Glomerular visceral epithelial cell (primary cell): ENCODE data around the gene ZFR2.
"Not testable (repeated sequence)": the region's sequence is repeated elsewhere in the genome, so short reads cannot be mapped to it uniquely, and the experiment has no call there.

Experiments used
- DNase-seq: peaks from one replicate; pipeline ENCODE4 v3.0.0-alpha.2; 2016; ENCODE audit errors: extremely low spot score

ZFR2 gene

DNA sequence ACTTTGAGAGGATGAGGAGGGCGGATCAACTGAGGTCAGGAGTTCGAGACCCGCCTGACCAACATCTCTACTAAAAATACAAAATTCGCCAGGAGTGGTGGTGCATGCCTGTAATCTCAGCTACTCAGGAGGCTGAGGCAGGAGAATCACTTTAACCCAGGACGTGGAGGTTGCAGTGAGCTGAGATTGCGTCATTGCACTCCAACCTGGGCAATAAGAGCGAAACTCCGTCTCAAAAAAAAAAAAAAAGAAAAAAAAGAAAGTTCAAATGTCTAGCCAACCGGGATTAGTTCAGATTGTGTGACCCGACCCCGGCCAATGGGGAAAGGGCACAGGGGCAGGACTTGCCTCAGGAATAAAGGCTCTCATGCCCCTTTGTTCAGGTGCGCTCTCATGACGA lies 5.9 kb upstream of the ZFR2 start:
- DNase-seq, result not testable (repeated sequence)

DNA sequence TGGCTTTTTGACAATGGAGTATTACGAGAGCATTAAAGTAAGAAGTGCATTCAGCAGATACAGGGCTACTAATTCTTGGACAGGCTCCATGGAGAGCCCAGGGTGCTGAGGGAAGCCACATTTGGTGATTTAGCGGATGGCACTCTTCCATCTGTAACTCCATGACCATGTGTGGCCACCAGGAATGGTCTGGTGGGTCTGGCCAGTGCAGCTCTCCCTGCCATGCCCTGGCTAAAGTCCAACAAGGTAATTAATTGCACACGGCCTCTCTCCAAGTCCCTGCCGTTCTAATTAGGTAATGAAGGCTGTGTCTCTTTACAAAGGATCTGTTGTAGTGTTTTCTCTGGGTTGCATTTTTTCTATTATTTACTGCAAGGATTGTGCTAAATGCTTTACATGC lies 4.3 kb upstream of the ZFR2 start:
- no peak for DNase-seq

DNA sequence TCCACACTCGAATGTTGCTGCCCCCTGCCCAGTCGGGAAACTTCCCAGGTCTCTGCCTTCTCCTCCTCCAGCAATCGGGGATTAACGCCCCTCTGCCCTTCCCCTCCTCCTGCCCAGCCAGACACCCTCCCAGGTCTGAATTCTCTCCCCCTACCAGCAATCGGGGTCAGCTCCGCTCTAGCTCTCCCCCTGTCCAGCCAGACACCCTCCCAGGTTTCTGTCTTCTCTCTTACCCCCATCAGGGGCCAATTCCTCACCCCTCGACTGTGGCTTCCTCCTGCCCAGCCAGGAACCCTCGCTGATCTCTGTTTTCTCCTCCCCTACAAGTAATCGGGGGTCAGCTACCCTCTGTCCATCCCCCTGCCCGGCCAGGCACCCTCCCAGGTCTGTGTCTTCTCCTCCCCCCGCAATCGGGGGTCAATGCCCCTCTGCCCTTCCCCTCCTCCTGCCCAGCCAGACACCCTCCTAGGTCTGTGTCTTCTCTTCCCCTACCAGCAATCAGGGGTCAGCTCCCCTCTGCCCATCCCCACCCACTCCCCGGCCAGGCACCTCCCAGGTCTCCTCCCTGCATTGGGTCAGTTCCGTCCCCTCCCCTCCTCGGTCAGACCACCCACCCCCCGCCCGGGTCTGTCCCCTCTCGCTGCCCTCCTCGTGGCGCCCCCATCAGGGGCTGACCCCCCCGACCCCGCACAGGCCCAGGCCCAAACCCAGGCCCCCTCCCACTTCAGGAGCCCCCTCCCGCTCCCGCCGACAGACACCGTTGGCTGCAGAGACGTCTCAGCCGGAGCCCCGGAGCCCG lies 668 bp downstream of the ZFR2 start:
- no peak for DNase-seq

DNA sequence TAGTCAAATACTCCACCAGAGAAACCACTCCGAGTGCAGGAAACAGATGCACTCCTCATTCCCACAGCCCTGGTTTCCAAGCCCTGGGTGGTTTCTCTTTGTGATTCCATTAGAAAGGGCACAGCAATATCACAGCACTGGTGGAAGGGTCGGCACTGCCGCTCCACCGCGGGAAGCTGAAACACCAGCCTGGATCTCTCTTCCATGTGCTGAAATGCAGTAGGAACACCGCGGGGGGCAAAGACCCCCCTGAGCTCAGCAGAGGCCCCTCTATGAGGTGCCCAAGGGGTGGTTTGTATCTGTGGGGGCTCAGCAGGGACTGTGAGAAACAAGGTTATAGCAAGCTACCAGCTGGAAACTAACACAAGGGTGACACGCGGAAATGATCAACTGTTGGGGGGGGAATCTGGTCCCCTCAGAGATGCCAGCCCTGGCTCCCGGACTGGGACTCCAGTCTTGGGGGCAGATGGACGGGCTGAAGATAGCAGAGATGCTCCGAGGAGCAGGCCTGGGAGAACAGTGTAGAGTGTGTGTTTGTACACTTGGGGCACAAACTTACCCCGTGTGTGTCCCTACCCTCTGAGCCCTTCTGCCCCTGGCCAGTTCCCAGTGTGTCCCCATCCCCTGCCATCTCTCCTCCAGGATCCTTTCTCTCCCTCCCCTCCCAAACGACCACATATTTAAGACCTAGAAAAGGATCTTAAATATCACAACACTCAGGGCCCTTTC lies 1.8 kb downstream of the ZFR2 start:
- no peak for DNase-seq

DNA sequence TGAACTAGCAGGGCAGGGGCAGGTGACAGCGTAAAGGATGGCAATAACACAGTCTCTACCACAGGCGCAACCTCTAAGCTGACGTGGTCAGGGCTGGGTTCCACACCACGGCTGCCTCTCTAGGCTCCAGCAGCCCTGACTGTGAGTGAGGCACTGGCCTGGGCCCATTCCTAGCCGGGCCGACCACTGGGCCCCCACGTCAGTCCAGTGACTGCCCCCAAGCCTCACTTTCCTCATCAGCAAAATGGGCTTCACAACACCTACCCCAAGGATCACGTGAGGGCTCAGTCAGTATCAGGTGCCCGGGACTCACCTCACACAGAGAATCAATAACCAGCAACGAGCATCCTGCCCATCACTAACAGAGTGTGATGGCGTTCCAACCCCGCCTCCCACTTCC lies 5.2 kb downstream of the ZFR2 start:
- DNase-seq, result no peak

DNA sequence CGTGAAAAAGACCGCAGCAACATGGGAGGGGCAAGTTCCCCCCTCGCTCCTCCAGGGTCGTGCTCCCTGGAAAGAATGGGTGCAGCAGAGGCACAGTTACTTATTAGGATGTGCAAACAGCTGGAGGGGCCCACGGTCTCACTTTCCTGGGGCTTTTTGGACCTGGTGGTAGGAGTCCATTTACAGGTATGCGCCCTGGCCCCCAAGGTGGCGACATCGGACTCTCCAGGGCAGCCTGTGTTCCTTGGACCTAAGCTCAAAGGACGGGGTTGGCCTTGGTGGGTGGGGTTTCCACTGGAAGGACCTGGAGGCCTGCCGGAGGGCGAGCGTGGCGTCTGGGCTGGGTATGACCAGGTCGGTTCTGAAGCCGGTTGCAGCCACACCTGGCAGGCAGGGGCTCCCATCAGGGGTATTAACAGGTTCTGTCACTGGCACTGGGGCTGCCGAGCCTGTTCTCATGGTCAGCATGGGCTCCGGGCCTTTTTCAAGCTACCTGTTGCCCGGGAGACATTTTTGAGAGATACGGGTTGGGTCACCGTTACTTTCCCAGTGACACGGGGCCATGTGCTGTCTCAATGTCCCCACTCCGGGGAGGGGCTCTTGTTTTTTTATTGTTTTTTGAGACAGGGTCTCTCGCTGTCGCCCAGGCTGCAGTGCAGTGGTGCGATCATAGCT lies 5.9 kb downstream of the ZFR2 start:
- DNase-seq, result no peak

DNA sequence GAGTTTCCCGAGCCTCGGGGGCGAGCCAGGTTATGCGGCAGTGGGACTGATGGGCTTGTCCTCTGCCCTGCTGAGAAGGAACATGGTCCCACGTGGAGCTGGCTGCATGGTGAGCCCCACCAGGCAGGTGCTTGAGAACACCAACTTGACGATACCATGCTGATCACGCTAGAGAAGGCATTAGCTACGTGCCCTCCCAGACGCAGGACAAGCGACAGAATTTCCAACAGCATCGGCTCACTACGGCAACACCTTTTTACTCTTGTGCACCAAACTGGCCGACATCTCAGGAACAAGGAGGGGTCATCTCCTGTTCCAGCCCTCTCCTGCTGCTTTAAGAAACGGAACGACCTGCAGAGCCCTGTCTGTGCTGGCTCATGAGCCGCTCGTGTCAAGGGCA lies 8.3 kb downstream of the ZFR2 start:
- DNase-seq, result no peak

DNA sequence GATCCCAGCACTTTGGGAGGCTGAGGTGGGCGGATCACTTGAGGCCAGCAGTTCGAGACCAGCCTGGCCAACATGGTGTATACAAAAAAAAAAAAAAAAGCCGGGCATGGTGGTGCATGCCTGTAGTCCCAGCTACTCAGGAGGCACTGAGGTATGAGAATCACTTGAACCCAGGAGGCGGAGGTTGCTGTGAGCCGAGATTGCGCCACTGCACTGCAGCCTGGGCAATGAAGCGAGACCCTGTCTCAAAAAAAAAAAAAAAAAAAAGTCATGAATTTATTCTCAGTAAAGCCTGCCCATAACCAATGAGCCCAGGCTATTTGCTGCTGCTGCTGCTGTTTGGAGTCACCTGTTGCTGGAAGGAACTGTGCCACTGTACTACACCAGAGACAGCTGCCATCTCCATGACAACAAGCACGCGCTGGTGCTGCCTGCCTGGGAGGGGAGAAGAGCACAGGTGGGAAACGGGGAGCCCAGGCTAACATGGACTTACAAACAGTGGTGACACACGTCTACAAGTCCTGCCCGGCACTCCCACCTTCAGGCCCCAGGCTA lies 11.3 kb downstream of the ZFR2 start:
- peak; percentile 32 for DNase-seq

DNA sequence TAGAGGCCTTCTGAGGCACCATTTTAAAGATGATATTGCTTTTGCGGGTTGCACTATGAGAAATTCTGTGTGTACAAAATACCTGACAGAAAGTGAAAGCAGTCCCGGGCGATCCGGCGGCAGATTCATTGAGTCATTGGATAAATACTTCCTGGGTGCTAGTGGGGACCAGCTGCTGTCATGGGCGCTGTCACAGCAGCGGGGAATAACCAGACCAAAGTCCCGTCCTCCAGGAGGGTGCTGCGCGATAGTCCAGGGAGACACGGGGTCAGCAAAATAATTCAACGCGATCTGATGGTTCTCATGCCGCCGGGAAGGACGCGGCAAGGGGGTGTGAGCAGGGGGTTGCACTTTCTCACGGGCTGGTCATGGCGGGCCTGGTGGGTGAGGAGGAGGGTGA lies 13.5 kb downstream of the ZFR2 start:
- DNase-seq, result peak; percentile 19

DNA sequence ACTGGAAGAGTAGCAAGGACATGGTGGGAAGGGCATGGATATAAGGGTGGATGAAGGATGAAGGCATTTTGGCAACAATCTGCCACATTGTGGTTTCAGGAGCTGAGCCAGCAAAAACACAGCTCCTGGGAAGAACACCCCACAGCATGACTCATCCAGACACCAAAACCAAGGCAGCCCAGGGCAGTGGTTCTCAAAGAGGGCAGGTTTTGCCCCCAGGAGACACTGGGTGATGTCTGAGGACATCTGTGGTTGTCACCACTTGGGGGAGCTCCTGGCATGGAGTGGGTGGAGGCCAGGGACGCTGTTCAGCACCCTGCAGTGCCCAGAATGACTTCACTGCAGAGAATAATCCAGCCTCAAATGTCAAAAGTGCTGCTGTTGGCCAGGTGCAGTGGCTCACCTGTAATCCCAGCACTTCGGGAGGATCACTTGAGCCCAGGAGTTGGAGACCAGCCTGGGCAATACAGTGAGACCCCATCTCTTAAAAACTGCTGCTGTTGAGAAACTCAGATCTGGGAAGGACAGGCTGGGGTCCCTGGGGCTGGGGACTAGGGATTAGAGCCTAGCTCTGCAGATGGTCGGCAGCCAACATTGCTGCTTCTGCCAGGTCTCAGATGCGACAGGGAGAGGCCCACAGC lies 16.1 kb downstream of the ZFR2 start:
- DNase-seq, result peak; percentile 96

DNA sequence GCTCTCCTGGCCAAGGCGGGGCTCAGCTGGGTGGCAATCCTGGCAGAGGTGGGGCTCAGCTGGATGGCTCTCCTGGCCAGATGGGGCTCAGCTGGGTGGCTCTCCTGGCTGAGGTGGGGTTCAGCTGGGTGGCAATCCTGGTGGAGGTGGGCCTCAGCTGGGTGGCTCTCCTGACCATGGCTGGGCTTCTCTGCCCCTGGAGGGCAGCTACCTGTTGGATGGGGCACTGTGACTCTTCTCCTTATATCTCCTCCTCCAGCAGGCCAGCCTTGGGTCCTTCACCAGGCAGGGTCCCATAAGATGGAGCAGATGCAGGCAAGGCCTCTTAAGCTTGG lies 16.7 kb downstream of the ZFR2 start:
- DNase-seq, result no peak

DNA sequence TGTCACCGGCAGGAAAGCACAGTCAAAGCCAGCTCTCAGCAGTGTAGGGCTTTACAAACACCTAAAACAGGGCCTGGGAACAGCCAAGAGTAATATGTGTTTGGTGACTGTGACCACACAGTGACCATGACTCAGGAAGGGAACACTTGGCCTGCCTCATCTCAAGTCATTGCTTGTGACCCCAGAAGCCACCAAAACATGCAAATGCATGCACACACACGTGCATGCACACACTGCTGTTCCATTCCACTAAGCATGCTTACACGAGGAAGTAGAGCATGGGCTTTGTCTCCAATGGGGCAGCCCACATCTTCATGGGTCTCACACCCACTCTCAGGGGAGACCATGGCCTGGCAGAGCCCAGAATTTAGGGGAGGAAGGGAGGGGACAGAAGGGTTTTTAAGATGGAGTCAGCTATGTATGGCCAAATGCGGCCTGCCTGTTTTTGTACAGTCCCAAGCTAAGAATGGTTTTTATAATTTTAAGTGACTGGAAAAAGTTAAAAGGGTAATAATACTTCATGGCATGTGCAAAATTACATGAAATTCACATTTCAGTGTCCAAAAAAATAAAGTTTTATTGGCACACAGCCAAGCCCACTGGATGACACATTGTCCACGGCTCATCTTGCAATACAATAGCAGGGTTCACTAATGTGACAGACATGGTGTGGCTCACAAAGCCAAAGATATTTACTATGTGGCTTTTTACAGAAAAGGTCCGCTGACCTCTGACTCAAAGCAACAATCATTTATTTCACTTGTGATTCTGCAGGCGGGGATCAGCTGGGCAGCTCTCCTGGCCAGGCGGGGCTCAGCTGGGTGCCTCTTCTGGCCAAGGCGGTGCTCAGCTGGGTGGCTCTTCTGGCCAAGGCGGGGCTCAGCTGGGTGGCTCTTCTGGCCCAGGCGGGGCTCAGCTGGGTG lies 17.3 kb downstream of the ZFR2 start:
- DNase-seq, result peak; percentile 44

DNA sequence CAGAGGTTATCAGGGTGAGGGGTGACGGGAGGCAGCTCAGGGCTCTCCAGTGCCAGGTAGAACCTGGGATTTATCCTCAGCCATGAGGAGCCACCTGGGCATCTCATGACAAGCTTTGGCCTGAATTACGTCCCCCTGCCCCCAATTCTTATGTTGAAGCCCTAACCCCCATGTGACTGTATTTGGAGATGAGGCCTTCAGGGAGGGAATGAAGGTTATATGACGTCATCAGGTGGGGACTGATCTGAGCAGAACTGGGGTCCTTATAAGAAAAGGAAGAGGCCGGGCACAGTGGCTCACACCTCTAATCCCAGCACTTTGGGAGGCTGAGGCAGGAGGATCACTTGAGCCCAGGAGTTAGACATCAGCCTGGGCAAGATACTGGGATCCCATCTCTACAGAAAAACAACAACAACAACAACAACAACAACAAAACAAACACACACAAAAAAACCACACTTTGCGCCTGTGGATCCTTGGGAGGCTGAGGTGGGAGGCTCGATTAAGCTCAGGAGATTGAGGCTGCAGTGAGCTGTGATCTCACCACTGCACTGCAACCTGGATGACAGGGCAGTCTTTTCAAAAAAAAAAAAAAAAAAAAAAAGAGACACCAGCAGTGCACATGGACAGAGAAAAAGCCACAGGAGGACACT lies 18.4 kb downstream of the ZFR2 start:
- DNase-seq, result no peak

DNA sequence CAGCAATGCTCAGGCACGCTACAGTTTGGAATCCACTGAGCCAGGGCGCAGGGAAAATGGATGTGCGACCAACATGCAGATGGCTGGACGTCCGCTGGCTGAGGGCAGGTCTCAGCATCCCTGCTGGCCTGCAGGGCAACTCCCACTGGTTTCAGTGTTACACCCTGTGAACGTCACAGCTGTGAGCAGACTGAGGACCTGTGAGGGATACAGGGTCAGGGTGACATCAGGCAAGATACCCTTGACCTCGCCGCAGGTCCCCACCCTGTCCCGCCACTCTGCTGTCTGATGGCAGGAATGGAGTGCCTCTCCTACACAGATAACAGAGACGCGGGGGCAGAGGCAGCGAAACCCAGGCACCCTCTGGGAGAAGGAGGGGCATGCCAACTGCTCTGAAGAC lies 19.1 kb downstream of the ZFR2 start:
- no peak for DNase-seq

DNA sequence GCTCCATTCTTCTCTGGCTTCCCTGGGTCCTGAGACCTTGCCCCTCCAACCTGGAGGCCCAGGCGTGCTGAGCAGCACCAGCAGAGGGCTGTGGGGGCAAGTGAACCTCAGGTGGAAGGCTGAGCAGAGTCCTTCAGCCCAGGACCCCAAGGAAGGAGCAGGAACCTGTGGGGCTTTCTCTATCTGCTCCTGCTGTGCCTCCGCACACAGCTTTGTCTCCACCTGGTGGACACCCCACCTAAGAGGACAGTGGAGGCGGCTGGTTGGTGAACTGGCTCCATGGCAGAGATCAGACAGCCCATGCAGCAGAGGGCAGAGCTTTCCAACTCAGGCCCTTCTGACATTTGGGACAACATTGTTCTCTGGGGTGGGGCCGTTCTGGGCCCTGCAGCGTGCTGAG lies 19.7 kb downstream of the ZFR2 start:
- DNase-seq, result peak; percentile 26

DNA sequence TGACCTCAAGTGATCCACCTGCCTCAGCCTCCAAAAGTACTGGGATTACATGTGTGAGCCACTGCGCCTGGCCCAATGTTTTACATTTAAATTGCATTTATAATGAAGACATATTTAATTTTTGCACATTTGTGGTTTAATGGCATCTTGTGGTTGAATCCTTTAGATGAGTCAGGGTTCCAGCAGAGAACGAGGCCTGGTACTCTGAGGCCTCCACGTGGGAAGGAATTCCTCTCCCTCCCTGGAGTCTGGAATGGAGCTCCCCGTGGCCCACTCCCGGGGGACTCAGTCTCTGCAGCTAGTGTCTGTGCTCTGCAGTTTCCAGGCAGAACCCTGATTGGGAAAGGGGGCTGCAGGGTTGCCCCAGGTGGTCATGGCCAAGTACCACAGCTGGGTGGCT lies 24.2 kb downstream of the ZFR2 start:
- DNase-seq, result no peak

DNA sequence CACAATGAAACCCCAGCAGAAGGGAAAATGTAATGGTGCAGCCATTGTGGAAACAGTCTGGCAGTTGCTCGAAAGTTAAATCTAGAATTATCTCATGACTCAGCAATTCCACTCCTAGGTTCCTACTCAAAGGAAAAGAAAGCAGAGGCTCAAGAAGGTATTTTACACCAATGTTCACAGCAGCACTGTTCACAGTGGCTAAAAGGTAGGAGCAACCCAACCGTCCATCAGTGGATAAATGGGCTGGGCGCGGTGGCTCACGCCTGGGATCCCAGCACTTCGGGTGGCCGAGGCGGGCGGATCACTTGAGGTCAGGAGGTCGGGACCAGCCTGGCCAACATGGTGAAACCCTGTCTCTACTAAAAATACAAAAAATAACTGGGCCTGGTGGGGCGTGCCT lies 25.9 kb downstream of the ZFR2 start:
- no peak for DNase-seq

DNA sequence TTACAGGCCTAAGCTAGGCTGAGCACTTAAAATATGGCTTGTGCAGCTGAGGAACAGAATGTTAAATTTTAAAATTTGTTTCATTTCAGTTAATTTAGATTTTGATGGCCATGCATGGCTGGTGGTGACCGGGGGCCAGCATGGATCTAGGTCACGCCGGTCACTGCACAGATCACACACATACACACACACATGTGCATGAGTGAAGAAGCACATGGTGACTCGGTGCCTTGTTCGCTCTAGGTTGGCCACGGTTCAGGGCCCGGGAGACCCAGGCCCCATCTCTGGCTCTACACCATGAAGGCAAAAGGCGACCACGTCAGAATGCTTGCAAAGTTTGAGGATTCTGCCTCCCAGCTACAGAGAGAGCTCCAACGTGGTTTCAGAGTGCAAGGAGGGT lies 28.0 kb downstream of the ZFR2 start:
- no peak for DNase-seq

DNA sequence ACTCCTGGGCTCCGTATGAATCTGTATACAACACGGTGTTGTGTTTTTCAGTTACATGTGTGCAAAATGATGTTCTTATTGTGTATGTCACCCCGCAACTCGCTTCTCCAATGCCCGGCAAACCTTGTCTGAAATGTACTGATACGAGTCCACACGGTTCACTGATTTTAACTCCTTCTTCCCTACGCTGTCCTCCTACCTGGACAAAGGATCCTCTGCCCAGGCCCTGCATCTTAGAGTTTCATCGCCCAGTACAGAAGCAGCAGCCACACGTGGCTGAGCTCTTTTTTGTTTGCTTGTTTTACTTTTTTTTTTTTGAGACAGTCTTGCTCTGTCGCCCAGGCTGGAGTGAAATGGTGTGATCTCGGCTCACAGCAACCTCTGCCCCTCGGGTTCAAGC lies 28.9 kb downstream of the ZFR2 start:
- no peak for DNase-seq

DNA sequence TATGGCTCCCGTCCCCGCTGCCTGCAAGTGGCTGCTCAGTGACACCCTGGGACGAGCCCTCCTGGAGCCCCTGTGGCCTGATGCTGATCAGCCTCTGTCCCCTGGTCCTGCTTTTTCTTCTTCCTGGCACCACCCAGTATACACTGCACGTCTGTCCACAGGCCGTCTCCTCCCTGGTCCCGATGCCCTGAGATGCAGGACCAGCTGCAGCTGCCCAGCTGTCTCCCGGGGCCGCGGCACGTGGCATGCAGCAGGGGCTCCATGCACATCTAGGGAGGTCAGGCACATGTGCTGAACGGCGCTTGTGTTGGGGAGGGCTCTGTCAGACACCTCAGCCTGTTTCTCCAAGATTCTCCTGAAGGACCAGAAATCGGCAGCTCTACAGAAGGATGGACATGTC lies 30.2 kb downstream of the ZFR2 start:
- DNase-seq, result no peak

DNA sequence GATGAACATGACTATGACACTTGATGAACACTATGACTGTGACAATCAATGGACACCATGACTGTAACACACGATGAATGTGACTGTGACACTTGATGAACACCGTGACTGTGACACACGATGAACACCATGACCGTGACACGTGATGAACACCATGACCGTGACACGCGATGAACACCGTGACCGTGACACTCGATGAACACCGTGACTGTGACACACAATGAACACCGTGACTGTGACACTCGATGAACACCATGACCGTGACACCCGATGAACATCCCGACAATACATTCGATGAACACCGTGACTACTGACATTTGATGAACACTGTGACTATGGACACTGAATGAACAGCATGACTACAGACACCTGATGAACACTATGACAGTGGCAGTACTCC lies 30.9 kb downstream of the ZFR2 start:
- no peak for DNase-seq
